Measurements from ENCODE around the gene CYP3A4. TPM values are rescaled to one million over a fixed set of nuclear protein-coding genes. Genes with fewer than 3 reads are reported as not detected.
"Not testable (repeated sequence)": the region's sequence is repeated elsewhere in the genome, so short reads cannot be mapped to it uniquely, and the experiment has no call there.

The CYP3A4 gene
- total RNA-seq, 1 donor, result not detected

- TF ChIP-seq, protein P1, sequence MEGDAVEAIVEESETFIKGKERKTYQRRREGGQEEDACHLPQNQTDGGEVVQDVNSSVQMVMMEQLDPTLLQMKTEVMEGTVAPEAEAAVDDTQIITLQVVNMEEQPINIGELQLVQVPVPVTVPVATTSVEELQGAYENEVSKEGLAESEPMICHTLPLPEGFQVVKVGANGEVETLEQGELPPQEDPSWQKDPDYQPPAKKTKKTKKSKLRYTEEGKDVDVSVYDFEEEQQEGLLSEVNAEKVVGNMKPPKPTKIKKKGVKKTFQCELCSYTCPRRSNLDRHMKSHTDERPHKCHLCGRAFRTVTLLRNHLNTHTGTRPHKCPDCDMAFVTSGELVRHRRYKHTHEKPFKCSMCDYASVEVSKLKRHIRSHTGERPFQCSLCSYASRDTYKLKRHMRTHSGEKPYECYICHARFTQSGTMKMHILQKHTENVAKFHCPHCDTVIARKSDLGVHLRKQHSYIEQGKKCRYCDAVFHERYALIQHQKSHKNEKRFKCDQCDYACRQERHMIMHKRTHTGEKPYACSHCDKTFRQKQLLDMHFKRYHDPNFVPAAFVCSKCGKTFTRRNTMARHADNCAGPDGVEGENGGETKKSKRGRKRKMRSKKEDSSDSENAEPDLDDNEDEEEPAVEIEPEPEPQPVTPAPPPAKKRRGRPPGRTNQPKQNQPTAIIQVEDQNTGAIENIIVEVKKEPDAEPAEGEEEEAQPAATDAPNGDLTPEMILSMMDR (IDR thresholded peaks at IDR 0.05; ENCODE audit: insufficient read depth, low read length), result no peak
- H3K4me3 ChIP-seq (ENCODE audit: low read depth, low read length), result no peak overlapping the region
- DNase-seq (ENCODE audit: low read depth), result no peak
Observed at GRCh38 chr7:99731638-99732374, 52.2 kb downstream of the CYP3A4 start.

DNA sequence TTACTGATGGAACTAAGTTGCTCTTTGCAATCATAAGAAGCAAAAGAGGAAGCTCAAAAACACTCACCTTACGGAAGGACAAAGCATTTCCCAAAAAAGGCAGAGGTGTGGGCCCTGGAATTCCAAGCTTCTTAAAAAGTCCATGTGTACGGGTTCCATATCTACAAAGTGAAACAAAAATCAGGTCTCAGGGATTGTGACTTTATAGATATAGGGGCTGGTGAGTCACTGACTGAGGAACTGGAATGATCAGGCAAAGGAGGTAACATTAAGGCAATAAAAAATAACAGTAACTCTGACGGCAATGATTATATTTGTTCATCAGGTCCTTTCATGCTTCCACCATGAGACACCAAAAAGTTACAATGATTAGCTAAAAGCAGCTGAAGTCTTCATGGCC, 53.0 kb downstream of the CYP3A4 start:
- DNase-seq (ENCODE audit: low read depth), result no peak

GRCh38 chr7:99730238-99730810, 53.7 kb downstream of the CYP3A4 start:
- H3K4me3 ChIP-seq (ENCODE audit: low read depth, low read length), result no peak overlapping the region
- TF ChIP-seq, protein P1 (IDR thresholded peaks at IDR 0.05; ENCODE audit: insufficient read depth, low read length), result no peak
- DNase-seq (ENCODE audit: low read depth), result no peak

More for the DNA sequence above, 53.0 kb downstream of the CYP3A4 start:
- no peak overlapping the region for H3K4me3 ChIP-seq (ENCODE audit: low read depth, low read length)
- TF ChIP-seq, protein P1 (IDR thresholded peaks at IDR 0.05; ENCODE audit: insufficient read depth, low read length), result no peak

DNA sequence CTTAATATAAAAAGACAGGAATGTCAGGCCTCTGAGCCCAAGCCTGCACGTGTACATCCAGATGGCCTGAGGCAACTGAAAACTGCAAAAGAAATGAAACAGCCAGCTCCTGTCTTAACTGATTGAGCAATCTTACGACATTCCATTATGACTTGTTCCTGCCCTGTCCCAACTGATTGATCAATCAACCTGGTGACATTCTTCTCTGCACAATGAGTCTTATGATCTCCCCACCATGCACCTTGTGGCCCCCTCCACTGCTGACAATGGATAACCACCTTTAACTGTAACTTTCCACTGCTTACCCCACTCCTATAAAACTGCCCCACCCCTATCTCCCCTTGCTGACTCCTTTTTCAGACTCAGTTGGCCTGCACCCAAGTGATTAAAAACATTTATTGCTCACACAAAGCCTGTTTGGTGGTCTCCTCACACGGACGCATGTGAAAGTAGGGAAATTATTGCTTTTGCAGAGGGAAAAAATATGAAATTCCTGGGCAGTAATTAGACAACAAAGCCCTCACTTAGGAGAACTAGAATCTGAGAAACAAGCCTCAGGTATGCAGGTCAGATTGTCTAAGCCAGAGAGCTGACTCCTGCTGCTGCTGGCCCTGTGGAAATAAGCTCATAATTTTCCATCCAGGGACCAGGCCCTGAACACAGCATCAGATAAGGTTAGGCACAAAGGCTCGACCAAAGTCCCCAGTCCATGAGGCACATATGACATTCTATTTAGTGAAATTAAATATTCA, 54.3 kb downstream of the CYP3A4 start:
- no peak for DNase-seq (ENCODE audit: low read depth)
- TF ChIP-seq, protein P1 (IDR thresholded peaks at IDR 0.05; ENCODE audit: insufficient read depth, low read length), result no peak
- no peak overlapping the region for H3K4me3 ChIP-seq (ENCODE audit: low read depth, low read length)

DNA sequence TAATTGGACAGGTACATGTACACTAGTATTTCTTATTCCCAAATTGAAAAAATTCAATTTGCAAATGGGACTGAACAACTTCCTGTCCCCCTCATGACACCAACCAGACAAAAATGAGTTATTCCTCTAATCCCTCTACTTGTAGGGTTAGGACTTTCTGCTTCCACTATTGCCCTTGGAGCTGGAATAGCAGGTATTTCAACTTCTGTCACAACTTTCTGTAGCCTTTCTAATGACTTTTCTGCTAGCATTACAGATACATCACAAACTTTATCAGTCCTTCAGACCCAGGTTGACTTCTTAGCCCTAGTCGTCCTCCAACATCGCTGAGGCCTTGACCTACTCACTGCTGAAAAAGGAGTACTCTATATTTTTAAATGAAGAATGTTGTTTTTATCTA, 55.4 kb downstream of the CYP3A4 start:
- no peak overlapping the region for H3K4me3 ChIP-seq (ENCODE audit: low read depth, low read length)
- no peak for DNase-seq (ENCODE audit: low read depth)
- TF ChIP-seq, protein P1 (IDR thresholded peaks at IDR 0.05; ENCODE audit: insufficient read depth, low read length), result no peak

DNA sequence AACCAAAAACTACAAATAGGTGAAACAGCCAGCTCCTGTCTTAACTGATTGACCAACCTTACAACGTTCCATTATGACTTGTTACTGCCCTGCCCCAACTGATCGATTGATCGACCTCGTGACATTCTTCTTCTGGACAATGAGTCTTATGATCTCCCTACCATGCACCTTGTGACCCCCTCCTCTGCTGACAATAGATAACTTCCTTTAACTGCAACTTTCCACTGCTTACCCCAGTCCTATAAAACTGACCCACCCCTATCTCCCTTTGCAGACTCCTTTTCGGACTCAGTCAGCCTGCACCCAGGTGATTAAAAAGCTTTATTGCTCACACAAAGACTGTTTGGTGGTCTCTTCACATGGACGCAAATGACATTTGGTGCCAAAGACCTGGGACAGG, 60.8 kb downstream of the CYP3A4 start:
- not testable (repeated sequence) for H3K4me3 ChIP-seq (ENCODE audit: low read depth, low read length); DNase-seq (ENCODE audit: low read depth)

Measured in fibroblast of the aortic adventitia (primary cell).